Embryonic facial prominence (tissue), 1 donor: ENCODE results near the gene MARK3.

Source experiments
- DNase-seq: peaks from one replicate; pipeline ENCODE4 v3.0.0-alpha.2; 2016; ENCODE audit errors: extremely low spot score

MARK3 gene

DNA sequence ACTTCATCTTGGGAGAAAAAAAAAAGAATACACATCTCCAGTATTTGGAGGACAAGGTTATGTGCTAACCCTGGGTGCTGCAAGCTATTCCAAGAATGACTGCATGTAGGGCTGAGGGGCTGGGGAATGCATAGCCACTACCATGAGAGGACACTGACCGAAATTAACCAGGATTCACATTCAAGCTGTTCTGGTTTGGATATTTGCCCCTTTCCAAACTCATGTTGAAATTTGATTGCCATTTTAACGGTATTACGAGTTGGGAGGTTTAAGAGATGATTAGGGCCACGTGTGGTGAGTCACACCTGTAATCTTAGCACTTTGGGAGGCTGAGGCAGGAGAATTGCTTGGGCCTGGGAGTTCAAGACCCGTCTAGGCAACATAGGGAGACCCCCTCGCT lies 18.5 kb upstream of the MARK3 start:
- DNase-seq, result no peak

DNA sequence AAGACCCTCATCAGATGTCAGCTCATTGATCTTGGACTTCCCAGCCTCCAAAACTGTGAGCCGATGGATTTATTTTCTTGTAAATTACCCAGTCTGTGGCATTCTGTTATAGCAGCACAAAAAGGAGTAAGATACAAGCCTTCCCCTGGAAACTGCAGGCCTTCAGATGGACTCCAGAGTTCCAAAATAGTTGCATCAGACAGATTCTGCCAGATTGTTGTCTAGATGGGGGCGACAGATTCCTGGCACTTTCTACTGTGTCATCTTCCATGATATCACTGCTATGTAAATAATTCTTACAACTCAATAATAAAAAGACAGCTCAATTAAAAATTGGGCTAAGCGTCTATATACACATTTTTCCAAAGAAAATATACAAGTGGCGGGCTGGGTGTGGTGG lies 17.2 kb upstream of the MARK3 start:
- DNase-seq, result no peak

DNA sequence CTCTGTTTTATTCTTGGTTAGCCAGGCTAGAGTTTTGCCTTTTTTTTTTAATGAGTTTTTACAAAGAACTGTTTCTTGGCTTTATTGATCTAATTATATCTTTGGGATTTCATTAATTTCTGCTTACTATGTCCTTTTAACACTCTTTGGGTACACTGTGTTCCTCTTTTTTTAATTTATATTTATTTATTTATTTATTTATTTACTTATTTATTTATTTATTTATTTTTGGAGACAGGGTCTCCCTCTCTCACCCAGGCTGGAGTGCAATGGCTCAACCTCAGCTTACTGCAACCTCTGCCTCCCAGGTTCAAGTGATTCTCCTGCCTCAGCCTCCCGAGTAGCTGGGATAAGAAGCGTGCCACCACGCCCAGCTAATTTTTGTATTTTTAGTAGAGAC lies 15.1 kb upstream of the MARK3 start:
- DNase-seq, result no peak

DNA sequence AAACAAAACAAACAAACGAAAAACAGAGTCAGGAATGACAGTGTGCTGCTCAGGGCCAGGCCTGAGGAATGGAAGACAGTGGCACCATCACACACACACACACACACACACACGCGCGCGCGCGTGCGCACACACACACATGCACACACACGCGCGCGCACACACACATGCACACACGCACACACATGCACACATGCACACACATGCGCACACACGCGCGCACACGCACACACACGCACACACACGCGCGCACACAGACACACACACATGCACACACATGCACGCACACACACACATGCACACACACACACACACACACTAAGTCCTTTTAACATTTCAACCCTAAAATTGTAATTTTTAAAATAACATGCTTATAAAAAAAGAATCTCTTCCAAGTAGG lies 13.2 kb upstream of the MARK3 start:
- no peak for DNase-seq

DNA sequence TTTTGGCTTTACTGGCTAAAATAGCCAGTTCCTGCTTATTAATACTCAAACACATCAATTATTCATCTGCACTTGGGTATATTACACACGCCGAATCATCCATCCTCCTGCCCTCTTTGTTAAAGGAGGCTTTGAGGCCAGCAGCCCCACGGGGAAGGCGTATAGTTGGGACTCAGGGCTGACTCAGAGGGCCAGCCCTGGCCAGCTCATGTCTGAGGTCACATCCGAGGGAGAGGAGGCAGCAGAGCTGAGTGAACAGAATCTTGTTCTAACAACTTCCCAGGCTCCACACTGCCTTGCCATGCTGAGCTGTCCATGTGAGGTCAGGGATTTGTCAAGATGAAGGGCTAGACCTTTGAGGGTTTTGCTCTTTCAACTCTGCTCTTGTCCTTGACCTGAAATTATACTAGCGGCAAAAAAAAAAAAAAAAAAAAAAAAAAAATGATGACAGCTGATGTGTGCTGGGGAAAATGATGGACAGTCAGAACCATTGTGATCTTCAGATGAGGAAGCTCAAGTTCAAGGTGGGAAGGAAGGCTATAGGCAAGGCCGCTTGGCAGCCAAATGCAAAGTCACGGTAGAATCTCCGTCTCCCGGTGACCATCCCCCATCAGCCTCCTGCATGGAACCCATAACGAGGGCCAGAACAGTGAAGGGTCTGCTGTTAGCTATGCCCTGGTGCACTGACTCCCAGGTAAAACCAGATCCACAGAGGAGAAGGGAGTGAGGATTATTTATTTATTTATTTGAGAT lies 12.5 kb upstream of the MARK3 start:
- DNase-seq, result no peak

DNA sequence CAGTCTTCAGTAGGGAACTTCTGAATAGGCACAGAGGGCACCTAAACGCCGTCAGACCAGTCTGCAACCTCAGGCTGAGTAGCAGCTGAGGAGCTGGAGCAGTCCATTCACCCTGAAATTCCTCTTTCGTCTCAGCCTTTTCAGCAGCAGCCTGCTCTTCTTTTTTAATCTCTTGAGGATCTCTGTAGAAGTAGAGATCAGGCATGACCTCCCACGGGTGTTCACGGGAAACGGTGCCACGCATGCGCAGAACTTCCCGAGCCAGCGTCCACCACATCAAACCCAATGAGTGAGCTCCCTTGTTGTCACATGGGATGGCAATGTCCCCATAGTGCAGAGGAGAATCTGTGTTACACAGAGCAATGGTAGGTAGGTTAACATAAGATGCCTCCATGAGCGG lies 11.1 kb upstream of the MARK3 start:
- no peak for DNase-seq

DNA sequence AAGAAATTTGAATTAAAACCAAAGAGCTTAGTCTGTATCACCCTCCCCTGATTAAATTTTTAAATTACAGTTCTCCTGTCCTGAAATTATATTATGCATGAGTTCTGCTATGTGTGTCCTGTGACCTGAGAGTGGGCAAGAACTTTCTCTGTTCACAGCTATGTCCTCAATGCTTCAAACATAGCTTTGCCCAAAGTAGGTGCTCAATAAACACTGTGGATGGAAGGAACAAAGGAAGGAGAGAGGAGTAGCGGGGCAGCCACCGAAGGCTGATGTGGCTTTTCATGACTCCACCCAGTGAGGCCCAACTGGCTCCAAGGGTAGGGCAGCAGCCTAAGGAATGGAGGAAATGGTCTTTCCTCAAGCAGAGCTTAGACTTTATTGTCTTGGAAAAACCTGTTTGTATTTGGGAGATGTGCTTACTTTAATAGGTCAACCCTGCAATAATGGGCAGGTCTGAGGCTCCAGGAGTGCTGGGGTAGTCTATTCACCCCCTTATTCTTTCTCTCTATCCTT lies 7.6 kb upstream of the MARK3 start:
- DNase-seq, result no peak

DNA sequence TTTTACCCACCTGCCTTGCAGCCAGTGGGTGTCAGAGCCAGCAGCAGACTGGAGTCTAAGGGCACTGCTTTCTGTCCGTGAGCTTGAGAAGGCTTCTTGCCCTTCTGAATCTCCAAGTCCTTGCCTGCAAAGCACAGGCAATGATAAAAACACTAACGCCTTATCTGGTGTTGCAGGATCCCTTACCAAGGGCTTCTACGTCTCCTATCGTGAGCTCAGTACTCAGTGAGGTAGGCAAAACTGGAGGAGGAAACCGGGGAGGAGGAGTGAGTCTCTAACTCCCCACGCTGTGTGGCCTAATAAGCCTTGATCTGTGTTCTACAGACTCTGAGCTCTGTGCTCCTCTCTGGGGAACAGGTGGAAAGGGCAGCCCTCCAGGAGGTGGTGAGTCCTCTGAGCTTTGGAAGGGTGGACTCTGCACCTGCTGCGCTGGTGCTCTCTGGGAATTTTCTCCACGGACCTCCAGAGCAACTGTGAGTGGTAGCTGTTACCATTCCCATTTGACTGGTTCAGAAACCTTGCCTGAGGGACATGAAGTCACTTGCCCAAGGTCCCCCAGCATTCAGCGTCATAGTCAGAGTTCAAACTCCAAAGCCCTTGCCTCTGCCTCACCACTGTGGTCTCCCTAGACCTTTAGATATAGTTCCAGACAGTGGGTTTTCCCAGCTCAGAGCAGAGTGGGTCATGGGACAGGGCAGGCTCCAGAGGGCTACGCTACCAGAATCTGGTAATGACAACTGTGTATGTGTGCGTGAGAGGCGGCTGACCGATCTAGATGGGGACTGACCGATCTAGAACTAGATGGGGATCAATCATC lies 7.0 kb upstream of the MARK3 start:
- DNase-seq, result no peak

DNA sequence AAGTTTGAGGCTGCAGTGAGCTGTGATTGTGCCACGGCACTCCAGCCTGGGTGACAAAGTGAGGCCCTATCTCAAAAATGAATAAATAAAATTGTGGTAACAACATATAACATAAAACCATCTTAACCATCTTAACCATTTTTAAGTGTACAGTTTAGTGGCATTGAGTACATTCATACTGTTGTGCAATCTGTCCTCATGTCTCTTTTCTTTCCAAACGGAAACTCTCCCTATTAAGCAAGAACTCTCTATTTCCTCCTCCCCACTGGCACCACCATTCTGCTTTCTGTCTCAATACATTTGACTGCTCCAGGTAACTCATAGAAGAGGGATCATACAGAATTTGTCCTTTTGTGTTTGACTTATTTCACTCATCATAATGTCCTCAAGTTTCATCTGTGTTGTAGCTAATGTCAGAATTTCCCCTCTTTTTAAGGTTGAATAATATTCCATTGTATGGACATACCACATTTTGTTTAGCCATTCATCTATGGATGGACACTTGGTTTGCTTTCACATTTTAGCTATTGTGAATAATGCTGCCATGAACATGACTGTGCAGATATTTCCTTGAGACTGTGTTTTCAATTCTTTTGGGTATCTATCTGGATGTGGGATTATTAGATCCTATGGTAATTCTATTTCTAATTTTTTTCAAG lies 4.4 kb upstream of the MARK3 start:
- no peak for DNase-seq

DNA sequence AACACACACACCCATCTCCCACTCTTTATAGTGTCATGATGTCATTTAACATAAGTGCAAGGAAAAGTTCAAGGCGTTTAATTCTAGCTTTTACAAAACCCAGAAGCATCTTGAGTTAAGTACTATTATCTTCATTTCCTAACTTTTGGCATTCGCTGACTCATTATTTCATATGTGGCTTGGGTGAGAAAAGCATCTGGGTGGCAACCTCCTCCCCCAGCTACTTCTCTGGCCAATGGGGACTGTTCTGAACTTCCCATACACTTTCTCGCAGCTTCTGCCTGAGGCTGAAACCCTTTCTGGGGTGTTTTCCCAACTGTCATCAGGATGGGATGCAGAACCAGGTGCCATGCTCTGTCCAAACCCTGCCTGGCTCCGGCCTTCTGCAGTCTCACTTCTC lies 2.8 kb upstream of the MARK3 start:
- DNase-seq, result no peak

DNA sequence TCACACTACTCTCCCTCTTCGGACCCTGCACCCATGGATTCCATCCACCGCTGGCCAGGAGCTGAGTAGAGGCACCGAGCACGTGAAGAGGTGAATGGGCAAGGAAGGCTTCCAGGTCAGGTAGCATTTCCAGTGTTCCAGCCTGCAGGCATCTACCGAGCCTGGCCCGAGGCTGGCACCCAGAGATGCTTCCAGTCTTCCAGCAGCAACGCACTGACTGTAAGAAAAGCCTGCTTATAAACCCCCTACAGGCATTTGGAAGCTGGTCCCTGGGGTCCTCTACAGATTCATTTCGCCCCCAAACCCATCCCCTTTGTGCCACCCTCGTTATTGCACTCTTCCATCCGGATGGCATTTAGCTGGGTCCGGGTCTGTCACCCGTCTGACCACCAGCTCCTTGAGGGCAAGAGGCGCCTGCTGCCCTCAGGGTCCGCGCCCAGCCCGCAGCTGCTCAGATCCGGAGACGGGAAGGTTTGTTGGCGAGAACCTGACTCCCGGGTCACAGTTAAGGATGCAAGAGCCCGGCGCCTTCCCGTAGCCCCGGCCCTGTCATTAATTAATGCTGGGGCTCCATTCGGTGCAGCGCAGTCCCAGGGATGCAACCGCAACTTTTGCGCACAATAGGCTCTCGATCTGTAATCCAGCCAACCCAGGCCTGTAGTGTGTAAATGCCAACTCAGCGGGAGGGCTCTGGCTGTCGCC lies 614 bp upstream of the MARK3 start:
- DNase-seq, result no peak

DNA sequence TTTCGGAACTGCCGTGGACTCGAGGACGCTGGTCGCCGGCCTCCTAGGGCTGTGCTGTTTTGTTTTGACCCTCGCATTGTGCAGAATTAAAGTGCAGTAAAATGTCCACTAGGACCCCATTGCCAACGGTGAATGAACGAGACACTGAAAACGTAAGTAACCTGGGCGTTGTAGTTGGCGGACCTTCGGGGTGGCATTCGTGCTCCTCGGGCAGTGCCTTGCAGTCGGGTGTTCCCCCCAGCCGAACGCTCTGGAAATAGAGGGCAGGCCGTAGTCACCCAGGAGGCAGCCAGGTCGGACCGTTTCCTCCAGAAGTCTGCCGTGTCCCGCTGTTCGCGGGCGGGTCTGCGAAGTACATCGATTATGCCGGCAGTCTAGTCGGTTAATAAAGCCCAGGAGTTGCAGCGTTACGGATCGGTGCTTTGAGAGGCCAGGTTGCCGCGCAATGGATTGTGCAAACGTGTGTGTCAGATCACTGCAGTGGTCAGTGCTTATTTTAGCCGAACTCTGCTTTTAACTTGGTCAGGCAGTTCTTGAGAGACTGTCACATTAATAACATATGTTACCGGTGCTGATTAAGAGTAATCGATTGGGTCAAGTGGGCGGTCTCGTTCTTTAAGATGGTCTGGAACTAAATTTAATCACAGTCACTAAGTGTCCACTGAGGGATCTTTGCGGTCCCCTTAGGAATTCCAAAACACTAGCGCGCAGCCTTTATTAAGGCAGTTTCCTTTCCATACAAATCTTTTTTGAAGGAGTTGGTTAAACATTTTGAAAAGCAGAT lies 906 bp downstream of the MARK3 start:
- DNase-seq, result no peak

DNA sequence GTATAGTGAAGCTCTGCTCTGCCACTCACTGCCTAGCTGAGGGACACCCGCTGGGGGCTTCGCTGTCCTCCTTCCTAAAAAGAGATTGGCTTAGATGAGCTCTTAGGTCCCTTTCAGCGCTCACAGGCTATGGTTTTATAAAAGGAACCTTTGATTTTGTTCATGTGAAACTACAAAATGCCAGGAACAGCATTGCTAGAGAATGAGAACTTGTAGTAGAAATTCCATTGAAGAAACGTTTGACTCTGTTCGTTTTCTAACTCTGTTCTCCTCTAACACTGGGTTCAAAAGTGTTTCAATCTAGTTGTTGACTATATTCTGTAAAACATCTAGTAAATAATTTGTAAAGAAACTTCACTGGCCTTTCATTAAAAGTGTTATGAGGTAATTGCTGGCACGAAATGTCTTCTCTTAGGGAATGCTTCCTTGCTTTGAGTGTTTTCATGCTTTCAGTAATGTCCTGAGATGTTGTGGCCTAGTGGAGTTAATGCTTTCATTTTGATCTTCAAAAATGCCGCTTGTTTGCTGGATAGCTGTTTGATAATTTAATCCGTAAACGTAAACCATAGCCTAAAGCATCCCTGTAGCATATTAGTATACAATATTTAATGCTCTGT lies 1.6 kb downstream of the MARK3 start:
- no peak for DNase-seq

DNA sequence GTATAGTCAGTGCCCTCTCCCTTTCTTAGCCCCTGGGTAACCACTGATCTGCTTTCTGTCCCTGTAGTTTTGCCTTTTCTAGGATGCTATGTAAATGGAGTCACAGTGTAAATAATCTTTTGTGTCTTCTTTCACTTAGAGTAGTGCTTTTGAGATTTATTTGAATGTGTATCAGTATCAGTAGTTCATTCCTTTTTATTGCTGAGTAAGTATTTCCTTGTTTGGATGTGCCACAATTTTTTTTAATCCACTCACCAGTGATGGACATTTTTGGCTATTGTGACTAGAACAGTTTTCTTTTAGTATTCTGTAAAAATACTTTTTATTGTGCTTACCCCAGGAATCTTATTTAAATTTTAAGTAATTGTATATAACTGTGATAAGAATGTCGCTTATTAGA lies 3.4 kb downstream of the MARK3 start:
- DNase-seq, result no peak

DNA sequence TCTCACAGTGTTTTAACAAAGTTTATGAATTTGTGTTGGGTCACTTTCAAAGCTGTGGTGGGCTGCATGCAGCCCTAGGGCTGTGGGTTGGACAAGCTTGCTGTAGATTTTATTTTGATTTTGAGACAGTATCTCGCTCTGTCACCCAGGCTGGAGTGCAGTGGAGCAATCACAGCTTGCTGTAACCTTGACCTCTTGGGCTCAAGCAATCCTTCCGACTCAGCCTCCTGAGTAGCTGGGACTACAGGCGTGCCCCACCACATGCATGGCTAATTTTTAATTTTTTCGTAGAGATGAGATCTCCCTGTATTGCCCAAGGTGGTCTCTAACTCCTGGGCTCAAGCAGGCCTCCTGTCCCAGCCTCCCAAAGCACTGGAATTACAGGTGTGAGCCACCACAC lies 5.4 kb downstream of the MARK3 start:
- no peak for DNase-seq

DNA sequence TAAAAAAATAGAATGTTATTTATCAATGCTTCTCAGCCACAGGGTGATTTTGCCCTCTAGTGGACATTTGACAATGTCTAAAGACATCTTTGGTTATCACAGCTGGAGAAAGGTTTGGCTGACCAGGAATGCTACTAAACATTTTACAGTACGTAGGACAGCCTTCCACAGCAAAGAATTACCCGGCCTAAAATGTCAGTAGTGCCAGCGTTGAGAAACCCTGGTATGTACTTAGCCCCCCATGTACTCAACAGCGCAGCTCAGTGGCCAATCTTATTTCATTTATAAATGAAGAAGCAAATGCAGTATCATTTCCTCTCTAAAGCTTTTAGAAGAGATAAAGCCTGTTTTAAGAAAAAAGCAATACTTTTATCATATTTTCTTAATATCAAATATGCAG lies 5.8 kb downstream of the MARK3 start:
- DNase-seq, result no peak

DNA sequence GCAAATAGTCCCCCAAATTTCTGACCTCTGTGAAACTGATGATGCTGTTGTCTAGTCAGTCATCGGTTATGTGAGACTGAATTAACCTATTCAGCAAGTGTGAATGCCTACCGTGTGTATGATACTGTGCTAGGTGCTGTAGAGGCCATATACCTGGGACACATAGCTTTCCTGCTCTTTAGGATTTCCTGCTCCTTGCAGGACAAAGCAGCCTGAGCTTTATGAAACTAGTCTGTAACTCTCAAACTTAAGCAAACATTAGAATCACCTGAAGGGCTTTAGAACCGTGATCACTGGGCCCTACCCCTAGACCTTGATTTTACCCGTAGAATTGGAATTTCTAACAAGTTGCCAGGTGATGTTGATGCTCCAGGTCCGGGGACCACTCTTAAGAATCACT lies 6.9 kb downstream of the MARK3 start:
- DNase-seq, result no peak

DNA sequence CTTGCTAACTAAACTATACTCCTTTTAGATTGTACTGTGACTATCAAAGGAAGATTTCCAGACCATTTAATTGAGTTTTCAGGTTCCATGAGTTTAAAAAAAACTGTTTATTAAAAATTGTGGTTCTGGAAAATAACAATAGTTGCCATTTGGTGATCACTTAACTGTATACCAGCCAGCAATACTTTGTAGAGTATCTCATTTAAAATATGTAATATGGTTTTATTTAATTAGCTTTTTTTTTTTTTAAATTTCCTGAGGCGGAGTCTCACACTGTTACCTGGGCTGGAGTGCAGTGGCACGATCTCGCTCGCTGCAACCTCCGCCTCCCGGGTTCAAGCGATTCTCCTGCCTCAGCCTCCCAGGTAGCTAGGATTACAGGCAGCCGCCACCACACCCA lies 7.4 kb downstream of the MARK3 start:
- no peak for DNase-seq

DNA sequence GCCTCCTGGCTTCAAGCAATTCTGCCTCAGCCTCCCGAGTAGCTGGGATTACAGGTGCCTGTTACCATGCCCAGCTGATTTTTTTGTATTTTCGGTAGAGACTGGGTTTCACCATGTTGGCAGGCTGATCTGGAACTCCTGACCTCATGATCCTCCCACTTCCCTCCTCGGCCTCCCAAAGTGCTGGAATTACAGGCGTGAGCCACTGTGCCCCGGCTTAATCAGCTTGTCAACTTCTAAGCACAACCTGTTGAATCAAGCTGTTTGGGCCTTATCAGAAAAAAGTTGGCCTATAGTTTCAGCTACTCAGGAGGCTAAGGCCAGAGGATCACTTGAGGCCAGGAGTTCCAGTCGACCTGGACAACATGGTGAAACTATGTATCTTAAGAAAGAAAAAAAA lies 7.9 kb downstream of the MARK3 start:
- no peak for DNase-seq

DNA sequence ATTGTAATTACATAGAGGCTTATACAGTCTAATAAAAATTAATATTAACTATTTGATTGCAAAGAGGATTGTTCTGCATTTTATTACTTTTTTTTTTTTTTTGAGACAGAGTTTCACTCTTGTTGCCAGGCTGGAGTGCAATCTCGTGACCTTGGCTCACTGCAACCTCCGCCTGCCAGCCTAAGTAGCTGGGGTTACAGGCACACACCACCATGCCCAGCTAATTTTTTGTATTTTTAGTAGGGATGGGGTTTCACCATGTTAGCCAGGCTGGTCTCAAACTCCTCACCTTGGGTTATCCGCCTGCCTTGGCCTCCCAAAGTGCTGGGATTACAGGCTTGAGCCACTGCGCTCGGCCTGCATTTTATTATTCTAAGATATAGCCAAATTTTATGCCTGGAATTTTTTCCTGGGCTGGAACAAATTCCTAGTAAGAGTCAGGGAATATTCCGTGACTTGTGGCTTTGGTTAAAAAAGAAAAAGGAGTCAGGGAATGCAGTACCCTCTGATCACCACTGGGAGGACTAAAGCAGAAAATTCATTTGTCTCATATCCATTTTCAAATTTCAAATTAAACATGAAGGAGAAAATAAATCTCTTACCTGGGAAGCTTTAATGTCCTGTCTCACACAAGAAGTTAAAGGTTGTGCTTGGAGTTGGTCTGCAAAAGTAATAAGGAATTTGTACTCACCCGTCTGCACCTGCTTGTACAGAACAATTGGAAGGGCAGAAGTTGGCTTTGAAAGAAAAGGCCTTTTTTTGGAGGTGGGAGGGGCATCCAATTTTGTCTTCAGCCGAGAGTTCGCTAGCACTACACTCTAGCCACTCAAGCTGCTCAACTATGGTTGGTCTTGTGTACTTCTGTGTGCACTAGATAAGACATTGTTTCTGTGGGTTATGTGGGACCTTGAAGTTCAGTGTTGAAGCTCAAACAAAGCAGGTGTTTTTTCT lies 8.7 kb downstream of the MARK3 start:
- DNase-seq, result peak; percentile 34
